ENCODE data around the gene TMED4. TPM values are rescaled to one million over a fixed set of nuclear protein-coding genes. Genes with fewer than 3 reads are reported as not detected.

The TMED4 gene
- total and polyA plus RNA-seq, 8 donors: 32.3 to 55.9 (median 47.0) TPM

GRCh38 chr7:44575054-44575453, 7.0 kb downstream of the TMED4 start:
- TF ChIP-seq, protein P1, sequence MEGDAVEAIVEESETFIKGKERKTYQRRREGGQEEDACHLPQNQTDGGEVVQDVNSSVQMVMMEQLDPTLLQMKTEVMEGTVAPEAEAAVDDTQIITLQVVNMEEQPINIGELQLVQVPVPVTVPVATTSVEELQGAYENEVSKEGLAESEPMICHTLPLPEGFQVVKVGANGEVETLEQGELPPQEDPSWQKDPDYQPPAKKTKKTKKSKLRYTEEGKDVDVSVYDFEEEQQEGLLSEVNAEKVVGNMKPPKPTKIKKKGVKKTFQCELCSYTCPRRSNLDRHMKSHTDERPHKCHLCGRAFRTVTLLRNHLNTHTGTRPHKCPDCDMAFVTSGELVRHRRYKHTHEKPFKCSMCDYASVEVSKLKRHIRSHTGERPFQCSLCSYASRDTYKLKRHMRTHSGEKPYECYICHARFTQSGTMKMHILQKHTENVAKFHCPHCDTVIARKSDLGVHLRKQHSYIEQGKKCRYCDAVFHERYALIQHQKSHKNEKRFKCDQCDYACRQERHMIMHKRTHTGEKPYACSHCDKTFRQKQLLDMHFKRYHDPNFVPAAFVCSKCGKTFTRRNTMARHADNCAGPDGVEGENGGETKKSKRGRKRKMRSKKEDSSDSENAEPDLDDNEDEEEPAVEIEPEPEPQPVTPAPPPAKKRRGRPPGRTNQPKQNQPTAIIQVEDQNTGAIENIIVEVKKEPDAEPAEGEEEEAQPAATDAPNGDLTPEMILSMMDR (IDR thresholded peaks at IDR 0.05): no peak
- DNase-seq (no peak), FAIRE-seq (no peak), ATAC-seq (no peak)
- Histone ChIP-seq H3K36me3 (peaks cover 5 to 44% (median 22%) of the 10 kb centered on the region in 3 donors), H3K4me3 (no peak overlapping the region), H3K4me1 (peaks cover 8 to 12% (median 9%) of the 10 kb centered on the region in 3 donors), H3K27ac (no peak overlapping the region), H3K9me3 (no peaks in the 10 kb centered on the region), H3K27me3 (no peaks in the 10 kb centered on the region)
- intact Hi-C loops (cut with DNase I): no loop called here

GRCh38 chr7:44574287-44574872, 7.7 kb downstream of the TMED4 start:
- H3K27me3 ChIP-seq: no peaks in the 10 kb centered on the region
- TF ChIP-seq, protein P1 (IDR thresholded peaks at IDR 0.05): no peak
- DNase-seq: no peak
- FAIRE-seq: no peak
- peaks cover 8 to 44% (median 22%) of the 10 kb centered on the region in 3 donors for H3K36me3 ChIP-seq
- no peak for ATAC-seq
- peak overlapping the region; percentile 72 to 92 (median 88) for H3K4me3 ChIP-seq
- H3K4me1 ChIP-seq: peaks cover 4 to 11% (median 7%) of the 10 kb centered on the region in 3 donors
- peak overlapping the region; percentile 52 to 81 (median 76) for H3K27ac ChIP-seq
- H3K9me3 ChIP-seq: no peaks in the 10 kb centered on the region
- intact Hi-C loops (cut with DNase I): no loop called here
- WGBS, 2 donors: 20 to 22% methylated on average over 18 of the region's 18 CpGs

GRCh38 chr7:44573464-44574286, 8.4 kb downstream of the TMED4 start, which contains the start of gene DDX56:
TSS of gene DDX56 (minus strand) at chr7:44573908. CDS start at chr7:44573895, 13 bp downstream.
- FAIRE-seq (no peak), DNase-seq (peak; percentile 93 to 98 (median 94)), ATAC-seq (peak; percentile 97 to 98 (median 98))
- peak within 1 kb of the TSS; percentile 52 to 81 (median 76) for H3K27ac ChIP-seq
- H3K36me3 ChIP-seq: peaks cover 13 to 45% (median 23%) of the 10 kb centered on the region in 3 donors
- H3K4me3 ChIP-seq: peak within 1 kb of the TSS; percentile 72 to 92 (median 88)
- H3K27me3 ChIP-seq: no peaks in the 10 kb centered on the region
- no peaks in the 10 kb centered on the region for H3K9me3 ChIP-seq
- intact Hi-C loops (cut with DNase I): no loop called here
- peaks cover 4 to 11% (median 7%) of the 10 kb centered on the region in 3 donors for H3K4me1 ChIP-seq
- TF ChIP-seq, protein P1 (IDR thresholded peaks at IDR 0.05): no peak
- whole genome bisulfite sequencing, 2 donors: 0% methylated on average over 74 of the region's 74 CpGs

- 38 to 48% methylated on average over 5 of the region's 5 CpGs for WGBS, 2 donors
- TF ChIP-seq, protein P1 (IDR thresholded peaks at IDR 0.05): no peak
- DNase-seq (no peak), FAIRE-seq (no peak), ATAC-seq (no peak)
- Histone ChIP-seq H3K4me3 (peak overlapping the region; percentile 72 to 92 (median 88)), H3K9me3 (no peaks in the 10 kb centered on the region), H3K4me1 (peaks cover 4 to 11% (median 7%) of the 10 kb centered on the region in 3 donors), H3K27ac (peak overlapping the region in 1 of 4 donors; percentile 76), H3K36me3 (peaks cover 14 to 48% (median 32%) of the 10 kb centered on the region in 3 donors), H3K27me3 (no peaks in the 10 kb centered on the region)
- intact Hi-C loops (cut with DNase I): no loop called here
These were observed 9.3 kb downstream of the TMED4 start for GRCh38 chr7:44572771-44573170.

Data from pancreas (tissue), 10 donors.